CD4-positive, alpha-beta T cell treated with Interleukin-21 for 1 hour (primary cell): Measurements from ENCODE around the gene TWIST1.

Experiments used
- DNase-seq: peaks from one replicate; pipeline ENCODE4 v3.0.0-alpha.2; 2020

TWIST1 gene

DNA sequence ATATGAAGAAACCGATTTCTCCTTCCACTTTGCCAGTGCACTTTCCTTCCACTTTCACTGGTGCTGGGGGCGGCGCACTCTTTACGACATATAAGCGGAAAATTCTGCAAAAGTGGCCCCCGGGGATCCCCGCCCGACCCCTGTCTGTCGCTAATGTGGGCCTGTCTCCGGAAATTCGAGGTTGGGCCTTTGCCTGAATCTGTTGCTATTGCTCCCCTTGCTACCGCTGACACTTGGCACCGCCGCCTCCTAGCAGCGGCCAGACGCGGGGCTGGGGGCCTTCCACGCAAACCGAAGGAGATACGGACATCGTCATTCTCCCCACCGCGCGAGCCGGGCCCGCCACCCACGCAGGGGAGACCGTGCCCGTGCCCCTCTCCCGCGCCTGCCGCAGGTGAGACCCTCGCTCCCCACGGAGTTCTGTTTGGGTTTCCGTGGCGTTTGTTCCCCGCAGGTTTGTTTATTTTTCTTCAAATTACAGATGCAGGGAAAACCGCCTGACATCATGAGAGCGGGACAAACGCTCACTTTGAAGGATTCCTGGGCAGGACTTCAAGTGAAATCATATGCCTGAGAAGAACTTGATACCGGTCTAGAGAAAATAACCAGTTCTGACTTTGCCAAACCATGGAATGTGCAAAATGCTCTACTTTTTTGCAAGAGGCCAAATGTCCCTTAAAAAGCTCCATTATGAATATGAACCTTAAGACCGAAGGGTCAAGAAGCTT is 5.0 kb downstream of the TWIST1 start:
- DNase-seq, result no peak

GRCh38 chr7:19111474-19112273 is 5.8 kb downstream of the TWIST1 start:
- no peak for DNase-seq

DNA sequence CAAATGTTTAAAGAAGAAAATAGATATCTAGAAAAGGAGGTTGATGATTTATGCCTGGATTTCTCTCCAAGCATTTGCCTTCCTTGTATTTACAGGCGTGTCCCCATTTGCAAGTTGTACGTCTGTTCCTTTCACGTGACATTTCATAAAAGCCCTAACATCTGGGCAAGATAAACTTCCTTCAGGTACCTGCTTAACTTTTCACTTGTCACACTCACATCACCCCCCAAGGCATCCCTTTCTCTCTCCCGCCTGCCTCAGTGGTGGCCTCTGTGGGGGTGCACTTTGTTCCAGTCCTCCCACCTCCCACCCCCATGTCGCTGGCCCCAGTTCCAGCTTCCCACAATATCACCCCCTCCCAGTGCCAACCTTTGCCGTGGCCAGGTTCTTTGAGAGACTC is 6.7 kb downstream of the TWIST1 start:
- no peak for DNase-seq

- no peak for DNase-seq
These were observed 7.3 kb downstream of the TWIST1 start for GRCh38 chr7:19110026-19110730.

DNA sequence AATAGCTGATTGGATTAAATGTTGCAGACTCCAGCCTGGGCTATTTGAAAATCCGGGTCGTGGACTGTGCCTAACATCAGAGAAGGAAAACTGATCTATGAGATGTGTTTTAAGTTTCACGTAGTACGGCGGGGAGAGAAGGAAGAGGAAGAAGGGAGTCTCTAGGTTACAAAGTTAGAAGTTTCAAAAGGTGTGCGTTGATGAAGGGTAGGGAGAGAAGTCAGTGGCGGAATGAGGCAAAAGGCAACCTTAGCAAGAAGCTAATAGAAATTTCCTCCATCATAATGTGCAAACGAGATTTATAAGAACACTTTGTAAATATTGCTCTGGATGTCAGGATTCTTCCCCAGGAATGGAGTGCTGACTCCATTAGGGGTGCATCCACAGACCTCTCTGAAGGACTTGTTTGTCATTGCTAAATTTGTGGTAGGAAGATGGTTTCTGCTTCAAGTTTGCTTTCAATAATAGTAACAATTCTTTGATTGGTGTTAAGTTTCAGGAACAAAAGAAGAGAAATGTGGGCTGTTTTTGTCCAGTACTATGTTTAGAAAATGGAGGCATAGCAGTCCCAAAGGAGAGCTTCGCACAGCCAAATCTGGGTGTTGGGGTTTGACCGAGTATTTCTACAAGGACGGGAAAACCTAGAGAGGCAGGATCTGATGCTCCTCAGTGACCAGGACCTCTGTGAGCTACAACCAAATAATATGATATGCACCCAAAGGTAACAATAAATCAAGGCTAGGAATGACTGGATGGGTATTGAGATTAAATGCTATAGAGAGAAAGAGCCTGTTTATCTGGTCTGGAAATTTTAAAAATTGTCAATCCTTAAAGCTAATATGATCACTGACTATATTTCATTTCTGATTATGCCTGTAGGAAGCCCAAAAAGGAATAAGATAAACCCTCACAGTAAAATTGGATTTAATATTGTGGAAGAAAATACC is 8.2 kb downstream of the TWIST1 start:
- DNase-seq, result no peak

- DNase-seq, result no peak
These were observed 9.9 kb downstream of the TWIST1 start for GRCh38 chr7:19107356-19108146.

DNA sequence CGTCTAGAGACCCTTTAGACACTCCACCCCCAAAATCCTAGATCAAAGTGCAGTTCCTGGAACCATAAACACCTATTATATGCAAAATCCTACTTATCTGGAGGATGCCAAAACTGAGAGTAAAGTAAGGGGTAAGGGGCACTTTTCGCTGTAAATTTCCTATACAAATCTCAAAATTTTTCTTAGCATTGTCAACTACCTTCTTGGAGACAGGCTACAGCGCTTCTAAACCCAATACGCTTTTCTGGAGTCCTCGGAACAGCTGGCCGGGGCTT is 10.4 kb downstream of the TWIST1 start:
- DNase-seq, result no peak

DNA sequence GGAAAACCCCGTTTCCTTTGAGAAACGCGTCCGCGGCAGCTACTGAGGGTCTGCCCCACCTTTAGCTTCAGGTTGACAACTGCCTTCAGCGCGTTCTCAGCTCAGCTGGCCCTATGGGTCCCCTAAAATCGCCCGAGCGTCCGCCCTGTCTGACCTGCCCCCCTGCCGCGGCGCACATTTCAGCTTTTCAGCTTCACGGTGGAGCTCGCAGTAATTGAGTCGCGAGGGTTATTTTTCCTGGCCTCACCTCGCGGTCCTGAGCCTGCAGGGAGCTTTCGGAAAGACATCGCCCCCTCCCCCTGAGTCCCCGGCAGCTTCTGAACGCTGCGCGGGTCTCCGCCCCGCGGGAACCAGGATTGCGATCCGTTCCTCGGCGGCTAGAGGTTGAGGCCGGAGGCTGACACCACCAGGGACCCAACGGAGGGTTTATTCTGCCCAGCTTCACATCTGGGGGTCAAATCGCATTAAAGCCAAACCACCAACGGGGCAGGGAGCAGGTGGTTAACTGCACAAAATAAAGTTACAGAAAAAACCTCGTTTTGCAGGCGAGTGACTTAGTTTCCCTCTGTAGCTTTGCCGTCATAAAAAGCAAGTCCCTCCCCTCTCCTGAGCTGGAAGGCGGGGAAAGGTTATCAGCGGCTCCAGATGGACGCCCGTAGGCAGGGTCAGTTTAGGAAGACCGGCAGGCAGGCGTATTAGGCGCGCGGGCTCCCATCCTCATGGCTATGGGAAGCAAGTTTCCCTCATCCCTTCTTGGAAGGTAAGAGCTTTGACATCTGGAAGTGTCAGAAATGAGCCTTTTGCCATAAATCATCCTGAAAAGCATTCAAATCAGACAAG is 11.0 kb downstream of the TWIST1 start:
- no peak for DNase-seq

DNA sequence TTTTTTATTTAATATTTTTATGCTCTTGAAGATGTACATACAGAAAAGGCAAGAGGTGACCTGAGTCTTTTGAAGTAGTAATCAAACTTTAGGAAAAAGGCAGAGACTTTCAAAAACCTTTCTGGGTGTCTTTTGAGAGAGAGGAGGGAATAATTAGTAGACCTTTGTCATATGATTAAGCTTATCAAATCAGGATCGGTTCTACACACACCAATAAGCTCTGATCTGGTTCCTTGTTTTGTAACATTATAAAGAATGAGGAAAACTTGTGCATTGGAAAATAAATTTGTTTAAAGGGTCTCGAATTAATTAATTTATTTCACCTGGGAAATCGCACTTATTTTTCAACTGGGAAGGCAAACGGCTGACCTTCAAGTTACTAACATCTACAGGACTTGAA is 11.9 kb downstream of the TWIST1 start:
- DNase-seq, result no peak

DNA sequence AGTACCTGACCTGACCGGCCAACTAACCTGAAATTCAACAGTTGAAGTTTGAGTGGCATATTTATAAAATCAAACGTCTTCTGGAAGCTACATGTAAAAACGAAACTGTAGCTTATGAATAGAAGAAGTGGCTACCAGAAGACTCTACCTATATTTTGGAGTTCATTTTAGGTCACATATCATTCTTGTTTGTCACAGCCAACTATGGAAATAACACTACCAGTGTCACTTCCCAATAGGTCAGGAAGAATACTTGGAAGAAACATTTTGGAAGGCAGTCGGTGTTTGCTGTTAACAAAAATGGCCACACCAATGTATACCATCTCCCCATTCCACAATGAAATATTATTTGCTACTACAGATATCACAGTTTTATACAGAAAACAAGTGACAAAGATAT is 12.6 kb downstream of the TWIST1 start:
- DNase-seq, result no peak

DNA sequence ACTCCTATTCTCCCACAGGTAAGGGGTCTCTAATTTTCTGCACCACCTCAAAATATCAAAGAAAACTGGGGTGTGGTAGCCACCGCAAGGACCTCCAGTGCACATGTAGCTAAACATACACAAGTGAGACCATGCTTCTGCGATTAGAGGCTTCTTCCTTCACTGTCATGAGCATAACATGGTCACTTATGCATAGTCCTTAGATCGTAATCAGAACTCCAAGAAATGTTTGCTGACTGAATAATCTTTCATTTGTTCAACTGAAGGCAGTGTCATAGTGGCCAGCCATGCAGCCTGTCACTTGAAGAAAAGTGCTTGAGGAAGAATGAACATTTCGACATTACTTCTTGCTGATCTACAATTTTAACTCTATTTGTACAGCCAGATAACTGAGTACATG is 14.6 kb downstream of the TWIST1 start:
- no peak for DNase-seq

GRCh38 chr7:19101909-19102308 is 15.5 kb downstream of the TWIST1 start:
- DNase-seq, result no peak

GRCh38 chr7:19101472-19101871 is 16.0 kb downstream of the TWIST1 start:
- DNase-seq, result no peak

DNA sequence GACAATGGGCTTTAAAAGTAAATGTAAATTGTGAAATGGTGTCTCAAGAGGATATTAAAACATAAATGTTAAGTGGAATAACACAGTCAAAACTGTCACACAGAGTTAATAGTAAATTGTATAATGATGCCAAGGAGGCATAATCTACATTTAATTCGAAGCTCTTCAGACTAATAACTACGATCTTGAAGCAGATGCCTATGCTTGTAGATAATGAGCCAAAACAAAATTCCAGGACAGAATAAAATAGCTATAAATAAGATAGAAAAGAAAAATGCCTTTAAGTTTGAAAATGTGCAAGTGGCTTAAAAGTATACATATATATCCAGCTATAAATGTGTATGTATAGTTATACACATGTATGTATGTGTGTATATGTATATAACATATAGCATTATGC is 17.5 kb downstream of the TWIST1 start:
- no peak for DNase-seq

DNA sequence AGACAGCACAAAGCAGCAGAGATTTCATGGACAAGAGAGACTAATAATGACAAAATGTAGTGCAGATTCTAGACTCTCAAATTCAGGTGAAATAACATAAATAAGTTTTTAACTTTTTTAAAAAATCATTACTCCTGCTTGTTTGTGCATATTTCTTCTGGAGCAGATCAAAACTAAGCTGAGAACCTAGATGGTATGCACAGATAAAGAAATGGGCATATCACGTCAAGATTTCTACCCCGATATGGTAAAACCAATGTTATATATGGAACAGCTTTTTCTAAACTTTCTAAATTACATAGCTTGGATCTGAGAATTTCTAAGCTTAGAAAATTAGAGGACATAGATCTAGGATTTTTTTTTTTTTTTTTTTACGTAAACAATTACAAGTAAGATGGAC is 18.2 kb downstream of the TWIST1 start:
- no peak for DNase-seq

DNA sequence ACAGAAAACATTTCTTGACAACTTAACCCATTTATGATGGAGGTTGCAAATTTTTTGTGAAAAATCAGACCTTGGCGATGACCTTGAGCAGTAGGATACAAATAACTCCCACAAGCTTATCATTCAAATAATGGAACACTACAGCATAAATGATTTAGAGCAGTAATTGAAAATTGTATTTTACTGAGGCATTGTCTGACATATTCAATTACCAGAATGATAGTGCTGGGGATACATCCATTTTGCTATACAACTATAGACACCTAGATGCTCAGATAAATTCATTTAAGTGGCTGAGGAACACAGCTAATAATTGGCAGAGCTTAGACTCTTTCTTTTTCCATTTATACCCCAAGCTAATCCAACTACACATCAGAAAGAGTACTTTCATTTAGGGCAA is 18.9 kb downstream of the TWIST1 start:
- DNase-seq, result no peak

DNA sequence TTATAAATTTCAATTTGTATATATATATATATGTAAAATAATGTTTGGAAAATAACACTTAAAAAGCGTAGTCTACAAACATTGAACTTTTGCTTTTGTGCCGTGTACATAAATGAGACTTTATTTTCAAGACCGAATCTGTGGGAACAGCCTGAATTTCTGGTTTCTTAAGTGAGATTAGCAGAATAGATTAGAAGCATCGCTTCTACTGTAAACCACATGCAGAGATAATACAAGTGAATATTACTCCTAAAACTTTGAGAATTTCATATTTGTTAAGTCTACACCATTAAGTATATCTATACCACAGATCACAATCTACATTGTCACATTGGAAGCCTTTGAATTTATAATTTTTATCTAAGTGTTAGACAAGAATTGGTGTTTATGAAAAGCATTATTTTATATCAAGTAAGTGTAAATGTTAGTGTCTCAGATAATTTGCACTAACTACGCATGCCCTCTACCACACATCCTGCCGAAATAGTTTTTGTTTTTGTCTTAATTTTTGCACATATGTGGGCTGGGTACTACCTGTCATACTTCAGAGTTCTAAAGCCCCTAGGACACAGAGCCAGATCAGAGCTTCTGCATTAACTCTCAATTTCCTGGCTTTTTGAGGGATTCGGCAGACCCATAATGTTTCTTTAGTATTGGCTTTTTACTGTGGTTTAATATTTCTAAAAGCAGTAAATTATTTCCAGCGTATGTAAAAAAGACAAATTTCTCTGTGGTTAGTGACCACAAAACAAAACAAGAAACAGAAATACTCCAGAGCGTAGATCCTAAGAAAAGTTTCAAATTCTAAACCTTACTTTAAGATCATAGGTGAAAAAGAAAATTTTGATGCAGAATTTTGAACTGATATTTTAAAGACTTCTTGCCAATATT is 20.0 kb downstream of the TWIST1 start:
- no peak for DNase-seq

DNA sequence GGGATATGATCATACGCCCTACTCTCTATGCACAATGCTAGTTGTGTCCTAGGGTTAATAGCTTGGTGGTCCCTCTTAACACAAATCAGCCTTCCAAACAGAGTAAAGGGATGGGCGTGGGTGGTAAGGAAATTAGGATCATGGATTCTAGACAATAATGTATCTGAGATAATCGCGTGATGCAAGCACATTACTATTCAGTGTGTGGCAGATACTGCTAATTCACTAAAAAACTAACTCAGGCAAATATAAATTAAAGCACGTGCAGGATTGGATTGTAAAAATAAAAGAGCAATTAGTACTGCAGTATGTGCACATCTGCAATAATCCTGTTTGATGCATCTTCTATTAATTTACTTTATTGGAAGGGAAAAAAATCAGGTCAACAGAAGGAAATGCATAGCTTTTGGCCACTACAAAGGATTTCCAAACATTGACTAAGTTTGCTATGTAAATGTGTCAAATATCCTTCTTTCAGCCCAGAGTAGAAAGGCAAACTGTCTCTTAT is 22.0 kb downstream of the TWIST1 start:
- DNase-seq, result no peak

DNA sequence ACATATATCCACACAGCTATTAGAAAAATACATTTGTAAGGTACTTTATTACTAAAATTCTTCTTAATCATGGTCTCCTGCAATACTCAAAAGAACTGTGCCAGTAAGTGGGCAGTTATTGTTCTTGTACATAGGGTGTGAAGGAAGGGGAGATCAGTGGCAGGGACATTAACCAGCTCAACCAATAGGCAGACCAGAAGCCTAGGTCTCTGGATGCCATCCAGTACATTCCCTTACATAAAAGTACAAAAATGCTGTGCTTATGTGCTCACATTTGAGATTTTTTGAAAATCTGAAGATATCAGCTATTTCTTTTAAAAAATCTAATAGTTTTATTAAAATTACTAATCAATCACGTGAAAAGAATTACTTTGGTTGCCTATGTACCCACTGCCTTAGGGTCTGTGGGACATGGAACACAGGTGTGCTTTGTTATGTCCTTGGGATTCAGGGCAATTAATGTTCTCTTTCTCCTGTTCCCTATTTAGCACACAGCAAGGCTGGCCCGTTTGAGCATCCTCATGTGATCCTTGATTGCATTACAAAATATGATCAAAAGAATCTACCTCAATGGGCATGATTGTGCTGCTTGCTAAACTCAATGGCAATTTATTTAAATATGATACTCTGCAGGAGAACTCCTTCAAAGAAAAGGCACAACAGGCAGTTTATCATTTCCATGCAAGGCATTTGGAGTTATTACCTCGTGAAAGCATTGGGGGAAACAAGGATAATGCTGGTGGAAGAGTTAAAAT is 22.7 kb downstream of the TWIST1 start:
- no peak for DNase-seq
